Upper lobe of right lung (tissue), 1 donor: ENCODE results near the gene CAPN11. TPM values are rescaled to one million over a fixed set of nuclear protein-coding genes. Genes with fewer than 3 reads are reported as not detected.

Source experiments
- ATAC-seq: fragments of 200-7000 bp; cut with Tn5 transposase; one replicate; pipeline ENCODE4 v1.9.1; 2020; ENCODE audit warnings: mild to moderate bottlenecking, moderate library complexity
- DNase-seq: peaks from one replicate; pipeline ENCODE4 v3.0.0-alpha.2; 2020
- H3K27ac ChIP-seq: fragments of 200-600 bp; one replicate; pipeline ENCODE4 v1.8.0; 2022
- H3K27me3 ChIP-seq: fragments of 200-600 bp; one replicate; pipeline ENCODE4 v1.8.0; 2022; ENCODE audit warnings: mild to moderate bottlenecking
- H3K36me3 ChIP-seq: fragments of 200-600 bp; one replicate; pipeline ENCODE4 v1.8.0; 2022
- H3K4me1 ChIP-seq: fragments of 200-600 bp; one replicate; pipeline ENCODE4 v1.8.0; 2022
- H3K4me3 ChIP-seq: fragments of 200-600 bp; one replicate; pipeline ENCODE4 v1.8.0; 2022; ENCODE audit warnings: mild to moderate bottlenecking
- H3K9me3 ChIP-seq: fragments of 200-600 bp; one replicate; pipeline ENCODE4 v1.8.0; 2022
- CTCF ChIP-seq: fragments of 200-600 bp; IDR thresholded peaks from one replicate; pipeline ENCODE4 v1.8.0; 2022; ENCODE audit warnings: antibody characterized with exemption
- intact Hi-C: fragments of 100-400 bp; cut with DNase I; formaldehyde crosslinking; loops from one replicate; pipeline ENCODE4 v1.11.0; 2022
- total RNA-seq: library from RNA; stranded (reverse); fragmentation: NEBNext Ultra II Directional; extraction: Animal tissue kit (Norgen Biotek cat#: 25700); gene quantifications from one replicate; pipeline ENCODE4 v1.2.1, GENCODE V29; 2021
- donor health status: DM: no; HTN: yes; CAD: no; lungs with severe emphysema.

The CAPN11 gene
- total RNA-seq, 1 donor from 2014 or later: 1.6 TPM

GRCh38 chr6:44219053-44219814, 60.6 kb downstream of the CAPN11 start:
- peaks cover 60% of the 10 kb centered on the region for H3K4me1 ChIP-seq
- H3K9me3 ChIP-seq: no peaks in the 10 kb centered on the region
- peak overlapping the region; percentile 62 for H3K4me3 ChIP-seq
- intact Hi-C loops: no loop called here
- ATAC-seq (peak; percentile 80), DNase-seq (peak; percentile 94)
- H3K27me3 ChIP-seq: no peaks in the 10 kb centered on the region
- no peak for TF ChIP-seq CTCF
- H3K36me3 ChIP-seq: no peaks in the 10 kb centered on the region
- peak overlapping the region; percentile 84 for H3K27ac ChIP-seq

- H3K4me1 ChIP-seq: peaks cover 66% of the 10 kb centered on the region
- H3K27me3 ChIP-seq: no peaks in the 10 kb centered on the region
- ATAC-seq: no peak
- intact Hi-C loops: no loop called here
- peak overlapping the region; percentile 62 for H3K4me3 ChIP-seq
- no peaks in the 10 kb centered on the region for H3K36me3 ChIP-seq
- H3K9me3 ChIP-seq: no peaks in the 10 kb centered on the region
- peak overlapping the region; percentile 84 for H3K27ac ChIP-seq
- no peak for DNase-seq
- peak; percentile 3 for TF ChIP-seq CTCF
These were observed 61.5 kb downstream of the CAPN11 start for GRCh38 chr6:44219815-44220784.

- Histone ChIP-seq H3K36me3 (no peaks in the 10 kb centered on the region), H3K4me1 (peaks cover 66% of the 10 kb centered on the region), H3K4me3 (no peak overlapping the region), H3K27ac (peak overlapping the region; percentile 84), H3K27me3 (no peaks in the 10 kb centered on the region), H3K9me3 (no peaks in the 10 kb centered on the region)
- TF ChIP-seq CTCF: no peak
- DNase-seq: no peak
- intact Hi-C loops: no loop called here
- ATAC-seq: no peak
These were observed 62.3 kb downstream of the CAPN11 start for GRCh38 chr6:44220913-44221290.

- H3K4me1 ChIP-seq: peaks cover 72% of the 10 kb centered on the region
- no peaks in the 10 kb centered on the region for H3K9me3 ChIP-seq
- no peaks in the 10 kb centered on the region for H3K36me3 ChIP-seq
- H3K4me3 ChIP-seq: peak overlapping the region; percentile 26
- peak; percentile 72 for ATAC-seq
- H3K27me3 ChIP-seq: no peaks in the 10 kb centered on the region
- H3K27ac ChIP-seq: peak overlapping the region; percentile 84
- peak; percentile 94 for DNase-seq
- intact Hi-C loops: no loop called here
- peak; percentile 86 for TF ChIP-seq CTCF
These were observed 62.8 kb downstream of the CAPN11 start for GRCh38 chr6:44221291-44221960.

GRCh38 chr6:44221961-44222335, 63.3 kb downstream of the CAPN11 start:
- no peak for TF ChIP-seq CTCF
- intact Hi-C loops: no loop called here
- ATAC-seq (no peak), DNase-seq (no peak)
- Histone ChIP-seq H3K27ac (peak overlapping the region; percentile 84), H3K4me3 (peak overlapping the region; percentile 26), H3K36me3 (no peaks in the 10 kb centered on the region), H3K4me1 (peaks cover 73% of the 10 kb centered on the region), H3K9me3 (no peaks in the 10 kb centered on the region), H3K27me3 (no peaks in the 10 kb centered on the region)
